Choroid plexus epithelial cell (primary cell): ENCODE measurements around the gene POLR3C.

Experiments used
- DNase-seq: peaks from one replicate; pipeline ENCODE4 v3.0.0-alpha.2; 2010; ENCODE audit warnings: low read depth
- H3K4me3 ChIP-seq: 2 replicates; pipeline ENCODE4 v1.5.1; 2011; ENCODE audit warnings: low read depth, mild to moderate bottlenecking, control low read depth, low read length, moderate library complexity
- CTCF ChIP-seq: conservative IDR thresholded peaks from 2 replicates; pipeline ENCODE4 v1.5.1; 2011; ENCODE audit warnings: low read depth, mild to moderate bottlenecking, control low read depth, inconsistent platforms, low read length, moderate library complexity

The POLR3C gene

GRCh38 chr1:145893306-145894055, 69.5 kb downstream of the POLR3C start:
- no peak for TF ChIP-seq CTCF
- DNase-seq: no peak
- H3K4me3 ChIP-seq: no peak overlapping the region
